IPS DF 19.7 (cell line): ENCODE results near the gene RAPGEF4.
"Not testable (repeated sequence)": the region's sequence is repeated elsewhere in the genome, so short reads cannot be mapped to it uniquely, and the experiment has no call there.

Source experiments
- DNase-seq: peaks from one replicate; pipeline ENCODE4 v3.0.0-alpha.2; 2013; ENCODE audit warnings: low read depth, low spot score

RAPGEF4 gene

GRCh38 chr2:172774302-172774701, 38.7 kb downstream of the RAPGEF4 start:
- DNase-seq: no peak

- no peak for DNase-seq
Observed at GRCh38 chr2:172775319-172775718, 39.7 kb downstream of the RAPGEF4 start.

GRCh38 chr2:172777431-172777830, 41.8 kb downstream of the RAPGEF4 start:
- no peak for DNase-seq

GRCh38 chr2:172782506-172783164, 47.0 kb downstream of the RAPGEF4 start:
- DNase-seq: no peak

- DNase-seq: no peak
Observed at GRCh38 chr2:172783165-172783898, 47.7 kb downstream of the RAPGEF4 start.

- no peak for DNase-seq
Observed at GRCh38 chr2:172788871-172789270, 53.2 kb downstream of the RAPGEF4 start.

- DNase-seq: no peak
Observed at GRCh38 chr2:172790404-172790803, 54.8 kb downstream of the RAPGEF4 start.

GRCh38 chr2:172791953-172792352, 56.3 kb downstream of the RAPGEF4 start:
- no peak for DNase-seq

- no peak for DNase-seq
Observed at GRCh38 chr2:172792711-172793110, 57.1 kb downstream of the RAPGEF4 start.

- not testable (repeated sequence) for DNase-seq
Observed at GRCh38 chr2:172803308-172803707, 67.7 kb downstream of the RAPGEF4 start.

- no peak for DNase-seq
Observed at GRCh38 chr2:172804423-172804822, 68.8 kb downstream of the RAPGEF4 start.

- DNase-seq: no peak
Observed at GRCh38 chr2:172806493-172806892, 70.8 kb downstream of the RAPGEF4 start.

GRCh38 chr2:172806996-172807395, 71.4 kb downstream of the RAPGEF4 start:
- DNase-seq: no peak

- no peak for DNase-seq
Observed at GRCh38 chr2:172808156-172808555, 72.5 kb downstream of the RAPGEF4 start.

- DNase-seq: no peak
Observed at GRCh38 chr2:172811027-172811426, 75.4 kb downstream of the RAPGEF4 start.

- no peak for DNase-seq
Observed at GRCh38 chr2:172812158-172812744, 76.6 kb downstream of the RAPGEF4 start.

- DNase-seq: no peak
Observed at GRCh38 chr2:172813314-172813888, 77.8 kb downstream of the RAPGEF4 start.

GRCh38 chr2:172817411-172817810, 81.8 kb downstream of the RAPGEF4 start:
- DNase-seq: no peak

GRCh38 chr2:172819943-172820342, 84.3 kb downstream of the RAPGEF4 start:
- DNase-seq: no peak

GRCh38 chr2:172821370-172822338, 86.0 kb downstream of the RAPGEF4 start:
- no peak for DNase-seq

GRCh38 chr2:172822585-172822984, 86.9 kb downstream of the RAPGEF4 start:
- no peak for DNase-seq
